Activated CD8-positive, alpha-beta memory T cell treated with anti-CD3 and anti-CD28 coated beads for 48 hours (primary cell): Measurements from ENCODE around the gene RAMP3.

Source experiments
- DNase-seq, 3 experiments: peaks; one replicate each; pipeline ENCODE4 v3.0.0-alpha.2; 2020; ENCODE audit warnings: low read depth in 2 of 3, low spot score in 2 of 3

The RAMP3 gene

GRCh38 chr7:45178241-45179225 is 20.9 kb downstream of the RAMP3 start:
- no peak for DNase-seq

DNA sequence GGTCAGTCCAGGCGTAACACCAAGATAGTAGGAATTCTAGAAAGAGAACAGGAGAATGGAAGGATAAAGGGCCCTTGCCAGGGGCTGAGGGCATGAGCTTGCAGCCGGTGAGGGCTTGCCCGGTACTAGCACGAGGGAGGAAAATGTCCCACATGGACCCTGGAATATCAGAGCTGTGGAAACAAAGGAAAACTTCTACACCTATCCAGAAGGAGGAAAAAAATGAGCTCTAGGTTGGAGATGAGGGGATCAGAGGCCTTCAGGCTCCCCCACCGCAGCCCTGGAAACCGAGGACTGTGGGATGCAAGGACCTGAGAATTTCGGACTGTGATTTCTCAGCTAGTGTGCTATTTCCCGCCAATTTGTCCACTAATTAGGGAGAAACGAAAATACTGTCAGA is 22.1 kb downstream of the RAMP3 start:
- DNase-seq, result no peak

DNA sequence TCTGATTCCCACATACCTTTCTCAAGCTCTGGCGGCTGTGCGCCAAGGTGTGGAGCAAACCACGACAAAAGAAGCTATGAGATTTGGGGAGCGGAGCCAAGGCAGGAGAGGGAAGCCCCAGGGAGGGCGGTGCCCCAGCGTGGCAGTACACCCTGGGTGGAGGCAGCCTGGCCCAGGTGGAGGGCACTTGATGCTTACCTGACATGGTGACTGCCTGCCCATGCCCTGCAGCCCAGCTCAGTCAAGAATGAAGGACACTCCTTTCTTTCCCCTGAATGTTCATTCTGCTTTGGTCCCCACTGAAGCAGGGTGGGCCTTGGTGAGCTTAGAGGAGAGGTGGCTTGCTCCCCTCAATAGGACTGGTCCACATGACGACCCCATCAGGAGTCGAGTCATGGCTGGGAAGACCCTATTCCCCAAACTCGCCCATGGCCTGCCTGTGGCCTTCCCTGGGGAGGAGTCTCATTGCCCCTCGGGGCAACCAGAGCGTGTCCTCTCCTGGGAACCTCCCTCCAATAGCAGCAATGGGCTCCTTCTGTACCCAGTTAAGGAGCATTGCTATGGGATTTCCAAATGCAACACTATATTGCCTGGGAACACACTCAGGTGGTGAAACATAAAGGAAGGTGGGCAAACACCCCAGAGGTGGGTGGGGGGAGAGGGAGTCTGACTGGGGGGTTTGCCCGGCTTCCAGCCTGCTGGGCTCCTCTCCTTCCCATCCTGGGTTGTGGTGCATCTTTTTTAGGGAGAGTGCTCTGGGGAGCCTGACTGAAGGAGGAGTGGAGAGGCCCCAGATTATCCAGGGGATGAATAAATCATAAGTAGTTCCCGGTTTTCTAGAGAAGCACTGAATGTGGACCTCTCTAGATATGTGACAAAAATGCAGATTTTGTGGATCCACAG is 22.7 kb downstream of the RAMP3 start:
- no peak for DNase-seq

DNA sequence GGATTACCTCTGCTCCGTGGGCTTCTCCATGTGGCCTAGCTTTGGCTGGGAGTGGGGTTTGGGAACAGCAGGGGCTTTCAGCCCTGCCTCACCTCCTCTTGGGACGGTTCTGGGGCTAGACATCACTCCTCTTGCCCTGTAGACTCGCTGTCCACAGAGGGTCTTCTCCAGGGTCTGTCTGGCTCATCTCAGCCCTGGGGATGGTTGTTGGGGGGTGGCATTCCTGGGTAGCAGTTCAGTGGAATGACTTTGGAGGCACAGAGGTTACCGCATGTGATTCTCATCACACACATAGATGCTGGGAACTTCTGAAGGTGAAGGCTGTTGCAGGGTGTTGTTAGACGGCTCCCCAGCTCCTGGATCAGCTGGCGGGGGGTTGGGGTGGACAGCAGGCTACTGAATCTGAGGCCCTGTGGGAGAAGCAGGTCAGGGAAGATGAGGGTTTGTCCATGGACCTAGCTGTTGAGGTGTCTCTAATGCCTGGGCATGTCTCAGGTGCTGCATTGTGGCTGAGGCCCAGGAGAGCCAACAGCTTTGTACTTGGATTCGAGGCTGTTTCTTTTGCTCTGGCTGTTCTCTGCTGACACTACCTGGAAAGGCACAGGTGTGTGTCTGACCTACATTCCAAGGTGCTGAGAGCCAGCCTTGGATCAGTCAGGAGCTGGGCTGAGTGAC is 23.8 kb downstream of the RAMP3 start:
- no peak for DNase-seq

GRCh38 chr7:45181991-45182855 is 24.6 kb downstream of the RAMP3 start:
- DNase-seq, result no peak

- no peak for DNase-seq
Measured at GRCh38 chr7:45182856-45183710, 25.5 kb downstream of the RAMP3 start.

- no peak for DNase-seq
Measured at GRCh38 chr7:45183711-45184210, 26.2 kb downstream of the RAMP3 start.

- DNase-seq, result no peak
Measured at GRCh38 chr7:45184326-45185027, 26.9 kb downstream of the RAMP3 start.

DNA sequence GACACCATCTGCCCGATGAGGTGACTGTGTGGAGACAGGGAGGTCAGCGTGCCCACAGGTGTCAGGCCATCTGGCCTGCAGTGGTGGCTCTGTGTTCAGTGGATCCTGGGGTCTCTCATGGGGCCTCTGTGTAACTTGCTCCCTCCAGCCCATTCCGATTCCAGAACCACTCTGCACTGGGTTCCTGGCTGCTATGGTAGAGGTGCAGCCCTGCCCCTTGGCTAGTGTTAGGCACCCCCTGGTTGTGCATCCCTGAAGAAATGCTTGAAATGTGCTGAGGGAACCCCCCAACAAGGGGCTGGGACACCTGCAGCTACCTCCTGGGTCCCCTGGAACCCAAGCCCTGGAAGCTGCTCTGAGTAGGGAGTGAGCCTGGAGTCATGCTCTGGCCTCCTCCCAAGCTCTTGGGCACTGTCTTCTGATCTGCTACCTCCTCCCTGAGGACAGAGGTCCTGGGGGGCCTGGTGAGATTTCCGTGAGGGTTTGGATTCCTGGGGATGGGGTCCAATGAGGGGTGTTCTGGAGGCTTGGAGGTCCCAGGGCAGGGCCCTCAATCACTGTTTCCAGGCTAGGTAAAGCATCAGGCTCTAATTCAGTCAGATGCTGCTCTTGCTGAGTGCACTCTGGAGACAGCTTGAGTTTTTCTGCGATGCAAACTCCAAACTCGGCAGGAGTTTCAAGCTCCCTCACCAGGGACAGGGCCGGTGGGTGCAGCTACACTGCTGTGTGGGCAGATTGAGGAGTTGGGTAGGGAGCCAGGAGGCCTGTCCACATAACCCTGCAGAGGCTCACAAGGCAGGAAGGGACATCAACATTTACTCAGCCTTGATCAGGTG is 27.7 kb downstream of the RAMP3 start:
- no peak for DNase-seq

DNA sequence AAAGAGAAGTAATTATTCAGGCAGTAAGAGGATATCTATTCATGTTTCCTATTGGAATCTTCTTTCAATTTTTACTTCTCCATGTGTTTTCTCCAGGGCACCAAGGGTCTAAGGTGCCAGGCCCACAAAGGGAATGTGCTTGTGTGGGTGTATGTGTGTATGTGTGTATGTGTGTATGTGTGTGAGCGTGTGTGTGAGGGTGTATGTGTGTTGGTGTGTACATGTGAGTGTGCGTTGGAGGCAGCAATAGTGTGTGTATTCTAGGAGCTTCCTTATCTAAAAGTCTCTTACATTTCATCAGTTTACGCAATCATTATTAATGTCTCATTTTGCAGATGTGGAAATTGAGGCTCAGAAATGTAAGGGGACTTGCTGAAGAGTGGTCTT is 28.3 kb downstream of the RAMP3 start:
- DNase-seq, result no peak

DNA sequence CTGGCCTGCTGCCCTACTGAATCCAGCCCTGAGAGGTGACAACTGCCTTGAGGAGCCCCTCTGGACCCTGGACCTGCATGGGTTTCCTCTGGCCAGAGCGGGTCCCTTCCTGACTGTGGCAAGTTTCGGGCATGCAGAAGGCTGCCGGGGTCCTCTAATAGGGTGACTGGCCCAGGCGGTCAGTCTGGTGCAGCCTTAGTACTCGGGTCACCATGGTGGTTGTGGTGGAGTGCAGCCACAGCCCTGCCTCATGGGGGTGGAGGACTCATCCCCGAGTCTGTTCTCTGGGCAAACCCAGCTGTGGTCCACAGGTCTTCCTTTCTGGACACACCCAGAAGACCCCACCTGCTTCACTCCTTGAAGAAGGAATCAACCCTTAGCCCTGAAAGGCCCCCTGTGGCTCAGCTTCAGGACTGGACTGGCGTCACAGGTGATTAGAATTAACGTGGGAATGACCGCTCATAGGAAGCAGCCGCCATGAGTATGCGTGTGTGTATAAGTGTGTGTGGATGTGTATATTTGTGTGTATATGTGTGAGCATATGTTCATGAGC is 28.7 kb downstream of the RAMP3 start:
- DNase-seq, result no peak

DNA sequence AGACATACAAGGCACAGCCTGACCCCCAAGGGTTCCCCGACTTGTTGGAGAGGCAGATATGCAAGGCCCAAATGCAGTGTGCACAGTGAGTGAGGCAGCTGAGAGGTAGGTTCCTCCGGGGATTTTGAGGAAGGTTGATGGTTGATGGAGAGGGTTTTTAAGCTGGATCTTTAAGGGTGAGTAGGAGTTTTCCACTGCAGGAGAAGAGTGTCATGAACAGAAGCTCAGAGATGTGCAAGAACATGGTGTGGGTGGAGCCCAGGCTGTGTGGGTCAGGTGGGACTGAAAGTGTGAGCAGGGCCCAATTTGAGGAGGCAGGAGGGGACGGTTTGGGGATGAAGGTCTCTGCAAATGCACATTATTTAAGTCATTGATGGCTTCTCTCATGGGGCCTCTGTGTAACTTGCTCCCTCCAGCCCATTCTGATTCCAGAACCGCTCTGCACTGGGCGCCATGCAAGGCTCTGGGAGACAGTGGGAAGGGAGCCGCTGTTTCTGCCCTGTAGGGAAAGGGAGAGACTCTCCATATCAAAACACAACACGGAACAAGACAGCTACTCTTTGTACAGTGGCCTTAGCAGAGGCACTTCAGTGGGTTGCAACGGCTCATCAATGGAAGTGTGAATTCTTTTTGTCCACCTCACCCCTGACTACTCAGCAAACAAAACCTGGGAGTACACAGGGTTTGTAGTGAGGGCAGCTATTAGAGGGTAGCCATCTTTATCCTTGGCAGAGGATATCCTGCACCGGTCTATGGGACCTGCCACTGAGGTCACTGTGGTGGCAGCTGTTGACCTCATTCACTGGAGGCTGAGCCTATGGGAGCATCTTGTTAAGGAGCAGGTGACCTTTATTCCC is 29.7 kb downstream of the RAMP3 start:
- DNase-seq, result no peak

DNA sequence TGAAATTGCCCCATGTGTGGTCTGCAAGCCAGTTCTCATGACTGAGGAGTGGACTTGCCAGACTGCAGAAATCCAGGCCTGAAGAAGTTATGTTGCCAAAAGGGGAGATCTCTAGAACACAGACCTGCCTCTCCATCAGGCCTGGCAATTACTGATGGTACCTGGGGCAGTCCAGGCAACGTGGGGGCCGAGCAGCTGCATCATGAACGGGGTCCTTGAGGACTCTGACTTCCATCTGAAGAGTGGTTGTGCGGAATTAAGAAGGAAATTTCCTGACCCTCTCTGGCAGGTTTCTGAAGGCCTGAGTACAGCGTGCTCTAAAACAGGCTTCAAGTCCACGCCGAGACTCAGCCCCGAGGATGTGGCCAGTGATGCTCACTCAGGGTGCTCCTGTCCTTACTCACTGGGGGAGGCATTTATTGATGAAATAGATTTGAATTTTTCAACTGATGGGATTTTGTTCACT is 30.4 kb downstream of the RAMP3 start:
- no peak for DNase-seq

- DNase-seq, result no peak
Measured at GRCh38 chr7:45188736-45189135, 31.1 kb downstream of the RAMP3 start.

GRCh38 chr7:45189151-45189970 is 31.8 kb downstream of the RAMP3 start:
- no peak for DNase-seq
